Sigmoid colon (tissue), 7 donors: ENCODE data around the gene DNAH7. TPM values are rescaled to one million over a fixed set of nuclear protein-coding genes. Genes with fewer than 3 reads are reported as not detected.

ENCODE experiments used
- DNase-seq: peaks from one replicate; pipeline ENCODE4 v3.0.0-alpha.2; 2019
- H3K27ac ChIP-seq, 4 donors: fragments of 200-600 bp; sonication (generic); one replicate each; pipeline ENCODE4 v1.5.1; 2016 to 2019; ENCODE audit warnings: mild to moderate bottlenecking in 1 of 4
- H3K27me3 ChIP-seq, 3 donors: fragments of 200-600 bp; sonication (generic); one replicate each; pipeline ENCODE4 v1.5.1; 2019; ENCODE audit warnings: mild to moderate bottlenecking in 1 of 3
- H3K36me3 ChIP-seq, 4 donors: fragments of 200-600 bp; sonication (generic); one replicate each; pipeline ENCODE4 v1.5.1; 2016 to 2019
- H3K4me1 ChIP-seq, 4 donors: fragments of 200-600 bp; sonication (generic); one replicate each; pipeline ENCODE4 v1.5.1; 2017 to 2019
- H3K4me3 ChIP-seq, 4 donors: fragments of 200-600 bp; sonication (generic); one replicate each; pipeline ENCODE4 v1.5.1; 2017 to 2019; ENCODE audit warnings: mild to moderate bottlenecking in 2 of 4, moderate library complexity in 1 of 4
- H3K9me3 ChIP-seq, 4 donors: fragments of 200-600 bp in 3 of 4; sonication (generic) in 3 of 4; one replicate each; pipeline versions ENCODE4 v1.5.1 to v1.6.1; 2013 to 2019
- EP300 ChIP-seq, 4 donors: sonication (generic); formaldehyde crosslinking; IDR thresholded peaks; one replicate each; pipeline ENCODE4 v1.6.1; 2017; ENCODE audit warnings: antibody characterized with exemption in 4 of 4
- POLR2A ChIP-seq, 2 donors: fragments of 450-650 bp; IDR thresholded peaks; one replicate each; pipeline ENCODE4 v1.6.1; 2016; ENCODE audit warnings: antibody characterized with exemption in 2 of 2, mild to moderate bottlenecking in 2 of 2, moderate library complexity in 2 of 2
- POLR2AphosphoS5 ChIP-seq, 4 donors: sonication (generic); formaldehyde crosslinking; IDR thresholded peaks; one replicate each; pipeline ENCODE4 v1.6.1; 2017; ENCODE audit warnings: antibody characterized with exemption in 4 of 4
- WGBS, 2 donors: extraction: QIAGEN DNeasy Blood & Tissue Kit; methylation state at CpG; one replicate each; pipeline ENCODE4 v1.1.7; 2013; 5-methylcytosine and 5-hydroxymethylcytosine counted together
- intact Hi-C: fragments of 100-400 bp; cut with DNase I; formaldehyde crosslinking; loops from one replicate; pipeline ENCODE4 v1.15.1; 2023
- polyA plus RNA-seq, 3 donors: library from polyadenylated mRNA; stranded (reverse); fragments of 200-250 nt; gene quantifications; one replicate each; pipeline ENCODE4 v1.2.3, GENCODE V29; 2013
- total RNA-seq, 4 donors: library from RNA; depleted of rRNA; stranded (reverse); fragments of >200 nt; gene quantifications; one replicate each; pipeline ENCODE4 v1.1.0, GENCODE V29; 2016
- TF ChIP-seq, protein P1 (sequence below), 4 experiments: fragments of 450-650 bp in 3 of 4; fragments of 200-600 bp in 1 of 4; IDR thresholded peaks; one replicate each; pipeline ENCODE4 v1.5.1; 2016 to 2019; ENCODE audit warnings: antibody characterized with exemption in 4 of 4, mild to moderate bottlenecking in 3 of 4, moderate library complexity in 2 of 4
- donor health status: healthy with polysubstance abuse.
- donor health status: Bipolar disorder and iron deficiency.
- donor health status: healthy.

DNAH7 gene
- total and polyA plus RNA-seq, 7 donors = 0.36 to 1.9 (median 0.99) TPM

DNA sequence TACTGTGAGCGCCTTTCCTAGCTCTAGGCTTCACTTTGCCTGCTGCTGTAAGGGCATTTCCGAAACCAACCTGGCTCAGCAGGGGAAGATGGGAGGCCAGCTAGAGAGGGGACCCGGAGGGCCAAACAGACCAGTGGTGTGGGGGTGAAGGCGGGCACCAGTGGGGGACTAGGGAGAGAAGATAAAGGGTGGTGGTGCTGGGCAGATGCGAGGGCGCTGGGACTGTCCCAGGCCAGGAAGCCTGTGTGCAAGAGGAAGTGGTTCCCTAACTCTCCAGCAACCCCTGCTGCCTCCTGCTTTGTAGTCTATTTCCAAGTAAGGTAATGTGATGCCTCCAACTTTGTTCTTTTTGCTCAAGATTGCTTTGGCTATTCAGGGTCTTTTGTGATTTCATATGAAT is 73.1 kb downstream of the DNAH7 start:
- Histone ChIP-seq H3K27me3 (no peaks in the 10 kb centered on the region), H3K27ac (no peak overlapping the region), H3K4me3 (no peak overlapping the region), H3K36me3 (no peaks in the 10 kb centered on the region), H3K4me1 (no peaks in the 10 kb centered on the region), H3K9me3 (no peaks in the 10 kb centered on the region)
- no peak for DNase-seq
- intact Hi-C loops = no loop called here
- WGBS, 2 donors = 83 to 94% methylated on average over 6 of the region's 6 CpGs
- TF ChIP-seq, protein P1, sequence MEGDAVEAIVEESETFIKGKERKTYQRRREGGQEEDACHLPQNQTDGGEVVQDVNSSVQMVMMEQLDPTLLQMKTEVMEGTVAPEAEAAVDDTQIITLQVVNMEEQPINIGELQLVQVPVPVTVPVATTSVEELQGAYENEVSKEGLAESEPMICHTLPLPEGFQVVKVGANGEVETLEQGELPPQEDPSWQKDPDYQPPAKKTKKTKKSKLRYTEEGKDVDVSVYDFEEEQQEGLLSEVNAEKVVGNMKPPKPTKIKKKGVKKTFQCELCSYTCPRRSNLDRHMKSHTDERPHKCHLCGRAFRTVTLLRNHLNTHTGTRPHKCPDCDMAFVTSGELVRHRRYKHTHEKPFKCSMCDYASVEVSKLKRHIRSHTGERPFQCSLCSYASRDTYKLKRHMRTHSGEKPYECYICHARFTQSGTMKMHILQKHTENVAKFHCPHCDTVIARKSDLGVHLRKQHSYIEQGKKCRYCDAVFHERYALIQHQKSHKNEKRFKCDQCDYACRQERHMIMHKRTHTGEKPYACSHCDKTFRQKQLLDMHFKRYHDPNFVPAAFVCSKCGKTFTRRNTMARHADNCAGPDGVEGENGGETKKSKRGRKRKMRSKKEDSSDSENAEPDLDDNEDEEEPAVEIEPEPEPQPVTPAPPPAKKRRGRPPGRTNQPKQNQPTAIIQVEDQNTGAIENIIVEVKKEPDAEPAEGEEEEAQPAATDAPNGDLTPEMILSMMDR (IDR thresholded peaks at IDR 0.05) = no peak
- TF ChIP-seq POLR2A (IDR thresholded peaks at IDR 0.05) (no peak), POLR2AphosphoS5 (IDR thresholded peaks at IDR 0.05) (no peak), EP300 (IDR thresholded peaks at IDR 0.05) (no peak)

DNA sequence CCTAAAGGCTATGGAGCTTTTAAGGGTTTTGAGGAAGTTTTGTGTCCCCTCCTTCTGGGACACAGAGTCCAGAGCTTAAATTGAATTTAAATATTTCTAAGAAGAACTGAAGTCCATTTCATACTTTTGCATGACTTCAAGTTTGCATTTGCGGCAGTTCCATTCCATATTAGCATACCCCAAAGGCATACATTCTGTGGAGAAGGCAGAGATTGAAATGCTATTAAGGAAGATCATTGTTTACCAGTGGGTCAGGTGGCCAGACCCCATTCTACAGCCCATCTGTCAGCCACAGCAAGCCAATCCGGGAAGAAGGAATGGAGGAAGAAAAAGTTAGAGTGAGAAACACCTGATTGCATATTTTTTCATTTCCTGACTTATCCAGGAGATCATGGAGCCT is 75.0 kb downstream of the DNAH7 start:
- no peak for DNase-seq
- intact Hi-C loops = no loop called here
- H3K4me1 ChIP-seq = no peaks in the 10 kb centered on the region
- H3K9me3 ChIP-seq = no peaks in the 10 kb centered on the region
- TF ChIP-seq POLR2A (IDR thresholded peaks at IDR 0.05) = no peak
- TF ChIP-seq, protein P1 (IDR thresholded peaks at IDR 0.05) = no peak
- TF ChIP-seq POLR2AphosphoS5 (IDR thresholded peaks at IDR 0.05) = no peak
- TF ChIP-seq EP300 (IDR thresholded peaks at IDR 0.05) = no peak
- H3K36me3 ChIP-seq = no peaks in the 10 kb centered on the region
- H3K27me3 ChIP-seq = no peaks in the 10 kb centered on the region
- H3K4me3 ChIP-seq = no peak overlapping the region
- H3K27ac ChIP-seq = no peak overlapping the region
- WGBS, 2 donors = 90 to 94% methylated on average over 2 of the region's 2 CpGs

- Histone ChIP-seq H3K4me1 (no peaks in the 10 kb centered on the region), H3K9me3 (no peaks in the 10 kb centered on the region), H3K27me3 (no peaks in the 10 kb centered on the region), H3K36me3 (no peaks in the 10 kb centered on the region), H3K4me3 (no peak overlapping the region), H3K27ac (no peak overlapping the region)
- DNase-seq = no peak
- no peak for TF ChIP-seq POLR2AphosphoS5 (IDR thresholded peaks at IDR 0.05)
- intact Hi-C loops = no loop called here
- 63 to 76% methylated on average over 3 of the region's 3 CpGs for WGBS, 2 donors
Observed at GRCh38 chr2:195985741-195986140, 82.9 kb downstream of the DNAH7 start.

DNA sequence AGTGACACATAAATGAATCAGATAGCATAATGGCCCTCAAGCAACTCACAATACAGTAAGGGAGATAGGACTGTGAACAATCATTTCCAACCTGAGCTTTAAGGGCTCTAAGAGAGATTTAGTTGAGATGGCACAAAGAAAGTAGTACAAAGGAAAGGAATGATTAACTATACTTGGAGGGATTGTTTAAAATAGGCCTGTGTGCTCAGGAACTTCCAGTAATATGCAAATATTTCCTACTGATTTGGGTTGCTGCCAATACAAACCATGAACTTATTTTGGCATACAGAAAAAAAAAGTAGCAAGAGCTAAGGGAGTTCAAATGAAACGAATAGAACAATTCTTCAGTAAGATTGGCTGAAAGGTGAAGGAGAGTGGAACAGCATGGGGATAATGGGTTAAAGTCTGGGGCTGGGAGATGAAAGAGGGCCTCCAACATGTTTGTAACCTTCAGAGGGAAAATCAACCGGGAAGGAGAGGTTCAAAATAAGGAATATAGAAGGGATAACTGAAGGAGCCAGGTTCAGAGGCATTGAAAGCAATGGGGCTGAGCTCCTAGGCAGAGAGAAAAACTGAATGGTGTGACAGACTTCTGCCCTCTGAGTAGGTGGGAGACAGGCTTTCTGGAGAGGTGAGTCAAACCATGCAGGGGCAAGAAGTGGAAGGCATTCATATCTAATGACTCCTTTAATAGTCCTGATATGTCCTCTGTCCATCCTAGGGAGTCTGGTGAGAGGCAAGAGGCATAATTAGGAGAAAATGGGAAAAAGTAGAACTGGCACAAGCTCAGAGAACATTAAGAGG is 83.5 kb downstream of the DNAH7 start:
- WGBS, 2 donors = 5 to 31% methylated on average over 2 of the region's 2 CpGs
- Histone ChIP-seq H3K9me3 (no peaks in the 10 kb centered on the region), H3K27me3 (no peaks in the 10 kb centered on the region), H3K27ac (no peak overlapping the region), H3K4me1 (no peaks in the 10 kb centered on the region), H3K36me3 (no peaks in the 10 kb centered on the region), H3K4me3 (no peak overlapping the region)
- intact Hi-C loops = no loop called here
- DNase-seq = no peak
- TF ChIP-seq, protein P1 (IDR thresholded peaks at IDR 0.05) = no peak
- no peak for TF ChIP-seq POLR2AphosphoS5 (IDR thresholded peaks at IDR 0.05)
- no peak for TF ChIP-seq EP300 (IDR thresholded peaks at IDR 0.05)
- TF ChIP-seq POLR2A (IDR thresholded peaks at IDR 0.05) = no peak

DNA sequence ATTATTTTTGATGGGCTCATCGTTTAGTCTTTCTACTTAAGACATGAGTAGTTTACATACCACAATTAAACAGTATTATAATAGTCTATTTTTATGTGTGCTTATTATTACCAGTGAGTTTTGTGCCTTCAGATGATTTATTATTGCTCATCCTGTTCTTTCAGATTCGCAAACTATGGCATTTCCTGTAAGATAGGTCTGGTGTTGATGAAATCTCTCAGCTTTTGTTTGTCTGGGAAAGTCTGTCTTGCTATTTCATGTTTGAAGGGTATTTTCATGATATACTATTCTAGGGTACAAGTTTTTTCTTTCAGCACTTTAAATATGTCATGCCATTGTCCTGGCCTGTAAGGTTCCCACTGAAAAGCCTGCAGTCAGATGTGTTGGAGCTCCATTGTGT is 101.3 kb downstream of the DNAH7 start:
- H3K36me3 ChIP-seq = no peaks in the 10 kb centered on the region
- no peaks in the 10 kb centered on the region for H3K4me1 ChIP-seq
- no peaks in the 10 kb centered on the region for H3K27me3 ChIP-seq
- H3K9me3 ChIP-seq = no peaks in the 10 kb centered on the region
- TF ChIP-seq, protein P1 (IDR thresholded peaks at IDR 0.05) = no peak
- TF ChIP-seq POLR2AphosphoS5 (IDR thresholded peaks at IDR 0.05) = no peak
- no peak overlapping the region for H3K27ac ChIP-seq
- whole genome bisulfite sequencing, 2 donors = 63 to 83% methylated on average over 2 of the region's 2 CpGs
- intact Hi-C loops = no loop called here
- no peak overlapping the region for H3K4me3 ChIP-seq
- DNase-seq = no peak
